HG02852 (cell line): ENCODE results near the gene MYO1H.
"Not testable (repeated sequence)": the region's sequence is repeated elsewhere in the genome, so short reads cannot be mapped to it uniquely, and the experiment has no call there.

Experiments
- ATAC-seq: cut with Tn5 transposase; IDR thresholded peaks from one replicate; pipeline ENCODE4 v1.9.1; 2021; ENCODE audit warnings: mild to moderate bottlenecking, moderate library complexity; ENCODE audit not compliant: unreplicated experiment

Gene MYO1H

GRCh38 chr12:109406147-109406546 is 58.4 kb downstream of the MYO1H start:
- not testable (repeated sequence) for ATAC-seq

DNA sequence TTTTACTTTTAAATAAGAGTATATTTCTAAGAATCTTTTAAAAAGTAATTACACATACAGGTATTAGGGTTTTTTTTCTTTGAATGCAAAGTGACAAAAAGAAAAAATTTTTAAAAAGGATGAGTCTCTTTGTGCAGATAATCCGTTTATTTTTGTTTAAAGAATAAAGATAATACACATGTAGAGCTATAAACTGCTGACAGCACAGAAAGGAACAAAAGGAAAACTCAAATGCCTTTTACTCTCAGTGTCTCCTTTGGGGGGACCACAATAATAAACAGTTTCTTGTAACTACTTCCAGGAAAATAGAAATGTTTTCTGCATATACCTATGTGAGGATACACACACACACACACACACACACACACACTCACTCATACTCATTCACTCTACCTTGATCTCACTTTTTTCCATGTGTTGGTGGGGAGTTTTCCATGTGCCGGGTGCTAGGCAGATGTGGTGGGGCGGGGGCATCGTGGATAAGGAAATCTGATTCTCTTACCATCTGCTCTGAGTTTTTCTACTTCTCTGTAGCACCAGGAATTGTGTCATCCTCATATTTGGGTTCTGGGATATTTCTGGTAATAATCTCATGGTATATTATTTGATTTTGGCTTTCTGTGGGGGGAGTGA is 71.3 kb downstream of the MYO1H start:
- ATAC-seq, result no peak

GRCh38 chr12:109421355-109422087 is 73.8 kb downstream of the MYO1H start:
- ATAC-seq, result no peak

GRCh38 chr12:109422251-109422650 is 74.6 kb downstream of the MYO1H start:
- ATAC-seq, result no peak

- no peak for ATAC-seq
Observed at GRCh38 chr12:109423392-109423791, 75.7 kb downstream of the MYO1H start.

- no peak for ATAC-seq
Observed at GRCh38 chr12:109428037-109428629, 80.4 kb downstream of the MYO1H start.

- not testable (repeated sequence) for ATAC-seq
Observed at GRCh38 chr12:109428804-109429203, 81.1 kb downstream of the MYO1H start.

DNA sequence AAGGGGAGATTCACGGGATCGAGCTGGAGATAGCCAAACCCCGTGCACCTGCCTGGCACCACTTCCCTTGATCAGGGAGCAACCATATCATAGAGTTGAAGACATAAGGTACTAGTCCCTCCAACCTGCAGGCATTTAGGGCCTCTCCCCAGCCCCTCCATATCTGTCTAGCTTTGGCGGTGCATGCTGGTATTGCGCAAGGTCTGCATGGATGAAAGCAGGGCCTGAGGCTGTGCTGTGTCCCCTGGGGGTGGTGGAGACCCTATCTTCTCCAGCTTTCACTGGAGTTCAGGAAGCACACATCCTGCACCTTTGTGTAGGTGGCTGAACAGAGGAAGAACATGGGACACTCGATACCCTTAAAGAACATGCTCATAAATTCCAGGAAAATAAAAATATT is 82.5 kb downstream of the MYO1H start:
- no peak for ATAC-seq

DNA sequence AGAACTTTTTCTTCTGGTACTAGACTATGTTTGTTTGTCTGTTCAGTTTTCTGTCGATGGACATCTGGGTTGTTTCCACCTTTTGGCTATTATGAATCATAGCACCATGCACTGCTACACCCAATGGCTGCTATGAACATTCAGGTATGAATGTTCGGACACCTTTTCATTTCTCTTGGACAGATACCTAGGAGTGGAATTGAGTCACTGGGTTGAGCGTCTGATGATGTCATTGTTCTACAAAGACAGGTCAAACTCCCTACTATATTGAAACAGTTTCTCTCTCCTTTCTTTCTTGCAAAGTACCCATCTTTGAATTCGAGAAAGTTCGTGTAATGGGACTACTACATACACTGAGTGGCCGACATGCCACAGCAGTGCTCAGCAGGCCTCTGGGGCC is 84.7 kb downstream of the MYO1H start:
- ATAC-seq, result no peak

GRCh38 chr12:109432842-109433304 is 85.2 kb downstream of the MYO1H start:
- no peak for ATAC-seq

DNA sequence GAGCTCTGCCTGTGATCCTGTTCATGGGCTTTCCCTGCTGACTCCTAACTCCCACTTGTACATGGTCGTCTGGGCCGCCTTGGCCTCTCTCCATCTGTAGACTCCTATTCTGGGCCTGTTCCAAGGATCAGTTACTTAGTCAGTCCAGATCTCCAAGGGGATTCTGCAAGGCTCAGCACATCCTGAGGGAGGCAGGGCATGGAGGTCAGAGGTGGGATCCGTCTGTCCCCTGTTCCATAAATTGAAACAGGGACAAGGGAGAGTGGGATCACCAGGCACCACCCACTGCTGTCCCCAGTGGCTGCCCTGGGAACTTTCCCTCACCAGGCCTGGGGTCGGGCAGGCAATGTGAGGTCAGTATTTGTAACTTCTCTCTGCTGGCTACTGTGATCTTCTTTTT is 85.9 kb downstream of the MYO1H start:
- ATAC-seq, result no peak

GRCh38 chr12:109434582-109434981 is 86.9 kb downstream of the MYO1H start:
- ATAC-seq, result no peak

GRCh38 chr12:109435428-109436187 is 87.9 kb downstream of the MYO1H start:
- no peak for ATAC-seq

GRCh38 chr12:109436188-109436560 is 88.5 kb downstream of the MYO1H start:
- no peak for ATAC-seq

- no peak for ATAC-seq
Observed at GRCh38 chr12:109439181-109439580, 91.5 kb downstream of the MYO1H start.

GRCh38 chr12:109439951-109440350 is 92.3 kb downstream of the MYO1H start:
- ATAC-seq, result not testable (repeated sequence)

- no peak for ATAC-seq
Observed at GRCh38 chr12:109440851-109441490, 93.3 kb downstream of the MYO1H start.

DNA sequence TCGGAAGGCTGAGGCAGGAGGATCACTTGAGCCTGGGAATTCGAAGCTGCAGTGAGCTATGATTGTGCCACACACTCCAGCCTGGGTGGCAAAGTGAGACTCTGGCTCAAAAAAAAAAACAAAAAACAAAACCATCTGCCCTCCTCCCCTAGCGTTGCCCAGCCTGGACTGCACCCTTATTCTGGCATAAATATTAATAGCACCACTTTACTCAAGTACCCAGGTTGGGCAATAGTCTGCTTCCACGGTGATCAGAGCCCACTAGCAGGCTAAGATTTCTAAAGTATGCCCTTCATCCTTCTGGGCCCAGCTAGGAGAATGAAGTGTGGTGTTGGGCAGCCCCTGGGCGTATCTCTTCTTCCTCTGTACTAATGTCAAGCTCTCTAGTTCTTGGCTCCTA is 96.1 kb downstream of the MYO1H start:
- ATAC-seq, result no peak

GRCh38 chr12:109444259-109444658 is 96.6 kb downstream of the MYO1H start:
- no peak for ATAC-seq

DNA sequence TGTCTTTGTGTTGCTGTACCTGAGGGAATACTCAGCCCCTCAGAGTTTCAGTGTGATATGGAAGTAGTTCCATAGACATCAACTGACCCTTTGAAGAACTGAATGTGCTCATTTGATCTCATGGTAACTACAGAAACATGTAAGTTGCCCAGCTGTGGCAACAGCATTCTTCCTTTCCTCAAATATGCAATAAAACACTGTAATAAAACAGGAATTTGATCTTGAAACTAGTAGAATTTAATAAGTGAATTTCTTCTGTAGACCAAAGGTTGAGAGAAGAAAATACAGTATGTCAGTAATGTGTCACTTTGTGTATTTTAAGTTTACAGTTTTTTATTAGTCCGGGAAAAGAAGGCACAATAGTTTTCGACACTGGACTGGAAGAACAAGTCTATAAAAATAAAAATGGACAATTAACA is 97.5 kb downstream of the MYO1H start:
- ATAC-seq, result no peak

GRCh38 chr12:109446869-109447268 is 99.2 kb downstream of the MYO1H start:
- no peak for ATAC-seq
